Activated CD8-positive, alpha-beta memory T cell treated with anti-CD3 and anti-CD28 coated beads for 36 hours (primary cell): ENCODE measurements around the gene CLDND1. TPM values are rescaled to one million over a fixed set of nuclear protein-coding genes. Genes with fewer than 3 reads are reported as not detected.

ENCODE experiments used
- CTCF ChIA-PET: fragments of 350-600 bp; sonication (Branson Sonifier 250); formaldehyde crosslinking; loops from one replicate; lab custom pipeline; 2021; ENCODE audit warnings: antibody characterized with exemption; lab: Charles Lee
- POLR2A ChIA-PET: fragments of 350-600 bp; sonication (Branson Sonifier 250); formaldehyde crosslinking; loops from one replicate; lab custom pipeline; 2021; ENCODE audit warnings: antibody characterized with exemption; lab: Charles Lee
- total RNA-seq, 2 experiments: library from RNA; stranded (reverse); gene quantifications; one replicate each; pipeline ENCODE4 v1.2.3, GENCODE V29; 2021

The CLDND1 gene
- total RNA-seq, 2 experiments from 2014 or later, result 233 to 240 TPM

- POLR2A ChIA-PET, result no interaction called here
- CTCF ChIA-PET, result no interaction called here
Measured at GRCh38 chr3:98530676-98531075, 8.0 kb upstream of the CLDND1 start.

GRCh38 chr3:98529856-98530459 is 7.3 kb upstream of the CLDND1 start:
- ChIA-PET POLR2A (no interaction called here), CTCF (interaction anchor here (0.8 kb wide), 1 partner anchor 10 kb away, joined by 3 read pairs; no protein-coding TSS in a partner anchor)

DNA sequence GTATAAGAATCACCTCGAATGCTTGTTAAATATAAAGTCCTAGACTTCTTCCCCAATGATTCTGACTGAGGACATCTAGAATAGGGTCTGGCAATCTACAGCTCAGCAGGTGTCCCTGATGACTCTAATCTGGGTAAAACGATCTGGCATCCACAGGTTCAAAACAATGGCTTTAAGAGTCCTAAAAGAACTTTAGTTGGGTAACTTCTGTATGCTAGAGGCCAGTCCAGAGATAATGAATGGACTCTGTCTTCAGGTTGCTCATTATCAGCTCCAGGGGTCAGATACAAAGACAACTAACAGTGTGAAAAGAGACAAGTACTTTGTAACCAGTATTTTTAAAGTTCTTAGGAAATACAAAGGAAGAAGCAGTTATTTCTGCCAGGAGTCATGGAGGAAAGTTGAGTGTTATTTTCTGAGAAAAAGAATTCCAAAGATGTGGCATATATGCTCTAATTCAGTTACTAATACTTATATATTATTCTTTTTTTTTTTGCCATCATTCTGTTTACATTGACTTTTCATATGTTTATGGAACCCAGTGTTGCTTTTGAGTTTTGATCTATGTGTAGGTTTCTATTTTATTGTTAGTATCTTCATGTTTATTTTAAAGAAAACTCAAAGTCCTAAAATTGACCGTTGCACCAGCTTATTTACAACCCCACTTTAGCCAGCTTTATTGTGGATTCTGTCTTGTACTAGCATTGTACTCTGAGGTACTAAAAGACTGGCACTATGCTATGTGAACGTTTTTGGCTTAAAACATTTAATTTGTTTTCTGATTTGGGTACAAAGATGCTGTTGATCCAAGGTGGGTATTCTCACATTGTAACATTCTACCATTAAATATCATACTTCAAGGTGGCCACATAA is 6.0 kb upstream of the CLDND1 start:
- ChIA-PET CTCF (interaction anchor here (0.8 kb wide), 1 partner anchor 9 kb away, joined by 3 read pairs; no protein-coding TSS in a partner anchor), POLR2A (interaction anchor here (1.1 kb wide), 1 partner anchor 26 kb away, joined by 9 read pairs; no protein-coding TSS in a partner anchor)

DNA sequence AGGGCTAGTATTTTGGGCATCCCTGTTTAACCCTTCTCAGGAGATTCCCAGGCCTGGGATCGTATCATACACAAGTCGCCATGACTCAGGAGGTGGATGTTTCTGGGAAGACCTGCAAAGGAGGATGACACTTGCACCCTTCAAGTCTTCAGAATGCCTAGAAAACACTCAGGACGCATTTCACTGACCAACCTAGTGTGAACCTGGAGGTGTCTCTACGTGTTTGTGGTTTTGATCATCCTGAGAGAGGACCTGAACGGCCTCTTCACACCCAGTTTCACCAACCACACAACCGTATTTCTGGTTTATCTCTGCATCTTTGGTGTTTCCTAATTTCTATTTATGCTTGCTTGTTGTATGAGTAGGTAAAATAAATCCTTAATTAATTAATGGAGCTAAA is 2.8 kb upstream of the CLDND1 start:
- ChIA-PET POLR2A (no interaction called here), CTCF (no interaction called here)

- ChIA-PET CTCF (interaction anchor here (0.6 to 2.0 kb wide), 3 partner anchors 13 to 34 kb away, joined by 3 to 7 read pairs (median 5); no protein-coding TSS in a partner anchor), POLR2A (interaction anchor here (0.6 to 2.2 kb wide), 6 partner anchors 14 to 43 kb away, joined by 5 to 17 read pairs (median 7); no protein-coding TSS in a partner anchor)
Measured at GRCh38 chr3:98521897-98522543, 682 bp downstream of the CLDND1 start.

- ChIA-PET CTCF (interaction anchor here (0.9 kb wide), 2 partner anchors 10 to 18 kb away, joined by 3 read pairs; no protein-coding TSS in a partner anchor), POLR2A (interaction anchor here (1.0 kb wide), 1 partner anchor 38 kb away, joined by 5 read pairs; no protein-coding TSS in a partner anchor)
Measured at GRCh38 chr3:98519351-98519750, 3.4 kb downstream of the CLDND1 start.

- POLR2A ChIA-PET, result no interaction called here
- CTCF ChIA-PET, result interaction anchor here (0.9 kb wide), 1 partner anchor 18 kb away, joined by 3 read pairs; no protein-coding TSS in a partner anchor
Measured at GRCh38 chr3:98518816-98519215, 3.9 kb downstream of the CLDND1 start.

- ChIA-PET CTCF (interaction anchor here (1.4 kb wide), 1 partner anchor 87 kb away, joined by 3 read pairs; no protein-coding TSS in a partner anchor), POLR2A (no interaction called here)
Measured at GRCh38 chr3:98514948-98515347, 7.8 kb downstream of the CLDND1 start.

DNA sequence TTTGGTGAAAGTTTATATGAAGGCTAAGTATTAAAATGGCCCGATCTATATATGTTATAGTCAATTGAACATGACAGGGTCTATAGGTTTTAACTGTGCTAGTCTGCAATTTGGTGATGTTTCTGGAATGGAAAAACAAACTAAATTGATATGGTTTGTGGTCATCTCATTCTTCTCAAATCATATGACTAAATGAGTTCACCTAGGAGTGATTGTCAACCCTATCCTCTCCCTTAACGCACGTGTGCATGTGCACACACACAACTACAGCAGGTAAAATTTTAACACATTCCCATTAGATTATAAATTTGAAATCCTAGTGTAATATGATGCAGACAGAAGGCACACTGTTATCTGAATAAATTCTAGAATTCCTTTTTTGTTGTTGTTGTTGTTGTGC is 9.0 kb downstream of the CLDND1 start:
- CTCF ChIA-PET, result interaction anchor here (1.4 kb wide), 1 partner anchor 88 kb away, joined by 3 read pairs; no protein-coding TSS in a partner anchor

DNA sequence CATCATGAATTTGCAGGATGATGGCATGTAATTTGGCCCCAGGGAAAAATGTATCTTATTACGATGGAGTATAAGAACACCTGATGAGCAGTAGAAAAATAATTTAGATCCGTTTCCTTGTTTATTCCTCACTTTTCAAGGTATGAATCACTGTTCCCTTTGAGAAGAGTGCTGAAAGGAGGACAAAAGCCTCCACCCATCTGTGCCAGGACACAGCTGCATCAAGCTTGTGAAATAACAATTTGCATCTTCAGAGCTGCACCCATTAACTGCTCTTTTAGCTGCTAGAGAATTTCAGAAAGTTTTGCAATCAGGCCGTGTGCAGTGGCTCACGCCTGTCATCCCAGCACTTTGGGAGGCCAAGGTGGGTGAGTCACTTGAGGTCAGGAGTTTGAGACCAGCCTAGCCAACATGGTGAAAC is 9.6 kb downstream of the CLDND1 start:
- CTCF ChIA-PET, result no interaction called here
- POLR2A ChIA-PET, result no interaction called here

More for the DNA sequence above, 9.0 kb downstream of the CLDND1 start:
- POLR2A ChIA-PET, result no interaction called here

DNA sequence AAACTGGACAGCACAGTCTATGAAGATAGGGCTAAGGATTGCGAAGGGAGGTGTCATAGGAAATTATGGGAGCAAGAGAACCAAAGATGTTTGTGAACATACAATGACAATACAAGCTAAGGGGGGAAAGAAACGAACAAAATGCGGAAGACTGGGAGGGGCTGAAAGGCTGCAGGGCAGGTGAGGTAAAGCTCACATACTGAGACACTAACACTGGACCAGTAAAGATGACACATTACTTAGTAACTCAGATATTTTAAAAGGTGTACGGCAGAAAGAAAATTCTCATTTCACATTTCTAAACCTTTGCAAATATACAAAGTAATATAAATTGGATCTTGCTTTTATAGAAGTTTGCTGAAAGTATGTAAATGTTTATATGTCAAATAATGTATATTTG is 10.1 kb downstream of the CLDND1 start:
- POLR2A ChIA-PET, result no interaction called here
- CTCF ChIA-PET, result no interaction called here

- ChIA-PET POLR2A (no interaction called here), CTCF (no interaction called here)
Measured at GRCh38 chr3:98508582-98508981, 14.1 kb downstream of the CLDND1 start.

- ChIA-PET POLR2A (no interaction called here), CTCF (interaction anchor here (0.6 kb wide), 1 partner anchor 985 kb away, joined by 3 read pairs; no protein-coding TSS in a partner anchor)
Measured at GRCh38 chr3:98504539-98504938, 18.2 kb downstream of the CLDND1 start.

DNA sequence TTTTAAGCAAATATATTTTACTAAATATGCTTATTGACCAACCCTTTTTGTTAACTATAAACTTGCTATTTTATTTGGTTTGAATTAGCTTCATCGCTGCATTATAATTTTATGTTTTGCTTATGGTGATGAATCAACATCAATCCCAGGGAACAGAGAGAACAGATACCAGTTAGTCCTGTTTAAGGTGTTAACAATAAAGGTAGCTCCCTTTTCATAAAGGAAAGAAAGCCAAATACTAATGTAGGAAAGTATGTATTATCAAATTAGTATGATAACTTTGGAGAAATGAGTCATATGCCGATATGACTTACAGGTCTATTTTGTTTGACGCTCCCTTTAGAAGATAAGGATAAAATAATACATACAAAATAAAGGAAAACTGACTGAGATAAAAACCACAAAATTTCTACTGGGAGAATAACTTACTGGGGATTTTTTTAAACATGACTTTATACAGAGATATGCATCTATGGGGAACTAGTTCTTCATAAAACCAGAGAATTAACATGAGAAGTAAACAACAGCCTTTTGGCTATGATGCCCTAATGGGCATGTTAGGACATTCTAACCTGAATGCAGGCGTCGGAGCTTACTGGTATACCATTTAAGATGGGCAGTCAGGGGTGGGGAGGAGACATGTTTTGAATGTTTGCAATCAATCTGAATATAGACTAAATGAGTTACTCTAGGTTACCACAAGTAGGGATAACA is 20.7 kb downstream of the CLDND1 start:
- POLR2A ChIA-PET, result no interaction called here
- CTCF ChIA-PET, result no interaction called here

DNA sequence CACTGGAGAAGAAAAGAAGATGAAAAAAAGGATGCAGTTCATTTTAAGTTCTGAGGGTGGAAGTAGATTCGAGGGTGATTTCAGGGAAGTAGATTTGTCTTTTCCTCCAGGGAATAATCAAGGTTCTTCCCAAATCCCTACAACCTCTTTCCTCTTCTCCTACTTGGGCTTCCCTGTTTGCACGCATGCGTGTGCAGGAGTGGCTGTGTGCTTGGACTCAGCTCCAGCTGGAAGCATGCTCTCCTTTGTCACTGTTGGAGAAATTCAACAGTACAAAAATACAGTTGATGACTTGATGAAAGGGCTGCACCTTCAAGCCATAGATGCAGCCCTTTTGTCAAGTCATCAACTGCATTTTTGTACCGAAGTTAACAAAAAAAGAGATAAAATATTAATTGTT is 21.4 kb downstream of the CLDND1 start:
- CTCF ChIA-PET, result no interaction called here
- POLR2A ChIA-PET, result no interaction called here

GRCh38 chr3:98500019-98500418 is 22.7 kb downstream of the CLDND1 start:
- POLR2A ChIA-PET, result no interaction called here
- CTCF ChIA-PET, result no interaction called here

DNA sequence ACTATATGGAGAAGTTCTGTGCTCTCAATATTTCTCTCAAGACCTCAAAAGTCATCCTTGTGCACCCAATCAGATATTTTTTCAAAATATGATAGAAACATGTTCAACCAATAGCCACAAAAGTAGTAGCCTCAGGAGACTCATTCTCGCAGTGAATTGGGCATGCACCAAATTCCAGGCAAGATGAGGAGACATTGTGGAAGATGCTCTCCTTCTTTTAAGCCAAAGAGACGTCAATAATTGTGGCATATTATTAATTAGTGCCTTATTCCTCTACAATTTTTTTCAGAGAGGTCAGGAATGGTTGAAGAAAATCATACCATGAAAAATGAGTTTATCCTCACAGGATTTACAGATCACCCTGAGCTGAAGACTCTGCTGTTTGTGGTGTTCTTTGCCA is 25.3 kb downstream of the CLDND1 start, which contains the start of gene OR5K2:
OR5K2 (plus strand) TSS at position 301 of the 400 bp plus-strand sequence; CDS start at position 301, 0 bp downstream.
- POLR2A ChIA-PET, result no interaction called here
- CTCF ChIA-PET, result no interaction called here

GRCh38 chr3:98483626-98484025 is 39.1 kb downstream of the CLDND1 start:
- CTCF ChIA-PET, result no interaction called here
- POLR2A ChIA-PET, result no interaction called here
